GM12874 (cell line): ENCODE measurements around the gene P4HA2.

ENCODE experiments used
- CTCF ChIP-seq: IDR thresholded peaks from 2 replicates; pipeline ENCODE4 v1.5.1; 2011; ENCODE audit warnings: low read depth, mild to moderate bottlenecking, control low read depth, low read length, moderate library complexity; ENCODE audit not compliant: insufficient read depth

Gene P4HA2

GRCh38 chr5:132176521-132176945 is 51.1 kb downstream of the P4HA2 start:
- TF ChIP-seq CTCF, result no peak

DNA sequence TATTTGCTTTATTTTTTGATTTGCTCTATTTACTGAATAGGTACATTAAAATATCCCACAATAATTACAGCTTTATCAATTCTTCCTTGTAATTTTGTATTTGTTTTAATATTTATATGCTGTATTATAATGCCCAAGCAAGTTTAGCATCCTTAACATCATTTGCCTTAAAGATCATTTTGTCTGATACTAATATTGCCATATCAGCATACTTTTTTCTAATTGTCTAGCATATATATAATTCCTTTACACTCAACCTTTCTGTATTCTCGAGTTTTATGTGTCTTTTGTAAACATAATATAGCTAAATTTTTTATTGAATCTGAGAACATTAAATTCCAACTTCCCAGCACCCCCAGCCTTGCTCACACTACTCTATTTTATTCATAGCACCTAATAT is 64.7 kb downstream of the P4HA2 start:
- TF ChIP-seq CTCF, result no peak

DNA sequence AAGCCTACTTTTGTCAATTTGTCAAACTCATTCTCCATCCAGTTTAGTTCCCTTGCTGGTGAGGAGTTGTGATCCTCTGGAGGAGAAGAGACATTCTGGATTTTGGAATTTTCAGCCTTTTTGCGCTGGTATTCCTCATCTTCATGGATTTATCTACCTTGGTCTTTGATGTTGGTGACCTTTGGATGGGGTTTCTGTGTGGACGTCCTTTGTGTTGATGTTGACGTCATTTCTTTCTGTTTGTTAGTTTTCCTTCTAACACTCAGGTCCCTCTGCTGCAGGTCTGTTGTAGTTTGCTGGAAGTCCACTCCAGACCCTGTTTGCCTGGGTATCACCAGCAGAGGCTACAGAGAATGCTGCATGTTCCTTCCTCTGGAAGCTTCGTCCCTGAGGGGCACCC is 71.2 kb downstream of the P4HA2 start:
- TF ChIP-seq CTCF, result no peak

GRCh38 chr5:132150565-132150964 is 77.1 kb downstream of the P4HA2 start:
- no peak for TF ChIP-seq CTCF

GRCh38 chr5:132147663-132148062 is 80.0 kb downstream of the P4HA2 start:
- TF ChIP-seq CTCF, result no peak

DNA sequence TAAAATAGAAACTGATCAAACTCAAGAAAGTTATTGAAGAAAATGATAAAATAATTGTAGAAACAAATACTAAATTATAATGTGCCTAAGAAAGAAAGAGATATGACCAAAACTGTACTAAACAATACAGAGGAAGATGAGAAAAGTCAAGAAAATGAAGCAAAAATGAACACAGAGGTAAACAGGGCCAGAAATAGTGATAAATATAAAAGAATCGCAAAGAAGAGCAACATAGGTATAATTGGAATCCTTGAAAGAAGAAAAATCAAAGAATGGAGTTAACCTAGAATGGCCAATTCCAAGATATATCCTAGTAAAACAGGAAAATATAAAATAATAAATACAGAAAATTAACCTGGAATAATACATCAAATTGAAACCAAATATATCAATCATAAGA is 84.5 kb downstream of the P4HA2 start:
- no peak for TF ChIP-seq CTCF

DNA sequence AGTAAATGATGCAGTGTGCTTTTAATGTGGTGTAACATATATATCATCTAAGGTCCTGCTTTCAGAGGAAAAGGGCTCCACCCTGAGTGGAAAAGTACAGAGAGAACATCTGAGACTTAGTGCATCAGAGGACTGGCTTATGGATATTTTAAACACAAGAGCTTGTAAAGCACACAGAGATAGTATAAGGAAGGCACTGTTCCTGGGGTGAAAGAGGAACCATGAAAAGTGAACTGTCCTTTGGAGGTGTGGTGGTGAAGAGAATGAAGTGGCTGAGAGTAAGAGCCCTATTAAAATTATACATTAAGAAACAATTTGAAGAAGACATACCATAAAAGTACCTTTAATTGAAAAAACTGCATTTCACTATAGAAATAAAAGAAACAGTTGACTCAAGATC is 85.2 kb downstream of the P4HA2 start:
- no peak for TF ChIP-seq CTCF
